ENCODE data around the gene NFU1. TPM values are rescaled to one million over a fixed set of nuclear protein-coding genes. Genes with fewer than 3 reads are reported as not detected.
A peak's percentile ranks its signal among the peaks of the same experiment; 100 is the strongest.
"Not testable (repeated sequence)": the region's sequence is repeated elsewhere in the genome, so short reads cannot be mapped to it uniquely, and the experiment has no call there.

The NFU1 gene
- total and polyA plus RNA-seq, 2 experiments from 2014 or later = 39.9 to 102 TPM

- H3K4me1 Mint-ChIP-seq = peaks cover 42% of the 10 kb centered on the region
- H3K27ac Mint-ChIP-seq = no peak overlapping the region
- 0 out of 2 replicates have a peak, but pooled peaks cover 2% of the 10 kb centered on the region for H3F3A ChIP-seq (replicated peaks; ENCODE audit: low read depth)
- no peaks in the 10 kb centered on the region for H3K27me3 ChIP-seq (ENCODE audit: insufficient read depth)
- no peaks in the 10 kb centered on the region for H3K9me3 Mint-ChIP-seq
- peaks cover 3% of the 10 kb centered on the region for H3K27me3 Mint-ChIP-seq (ENCODE audit: insufficient read depth, low read depth, poor library complexity)
- H2AFZ ChIP-seq = no peak overlapping the region
- 0 out of 2 replicates have a peak, but pooled peaks cover 6% of the 10 kb centered on the region for H3K9me2 ChIP-seq (ENCODE audit: insufficient read depth)
- ATAC-seq (no peak), DNase-seq (ENCODE audit: low spot score) (no peak)
- H3K4me3 ChIP-seq = peak overlapping the region; percentile 9; the same call in 1 of the 2 replicates
- H3K36me3 Mint-ChIP-seq (ENCODE audit: low read depth) = no peaks in the 10 kb centered on the region
- TF ChIP-seq ETS1 (IDR thresholded peaks at IDR 0.05) (no peak), JUNB (IDR thresholded peaks at IDR 0.05; ENCODE audit: unreplicated experiment) (no peak), CREB1 (CRISPR knock-in tag; IDR thresholded peaks at IDR 0.05; ENCODE audit: low read depth) (no peak), CTCF (conservative IDR thresholded peaks at IDR 0.05; ENCODE audit: low read depth in 2 of 2) (no peak), POLR2AphosphoS5 (IDR thresholded peaks at IDR 0.05; ENCODE audit: low read depth) (no peak), REST (IDR thresholded peaks at IDR 0.05; ENCODE audit: unreplicated experiment) (no peak), NANOG (IDR thresholded peaks at IDR 0.05; ENCODE audit: borderline replicate concordance) (no peak), ZNF114 (CRISPR knock-in tag; IDR thresholded peaks at IDR 0.05) (no peak), EZH2phosphoT487 (IDR thresholded peaks at IDR 0.05; ENCODE audit: unreplicated experiment) (no peak)
- no peaks in the 10 kb centered on the region for H3K36me3 ChIP-seq (ENCODE audit: insufficient read depth)
- H4K20me1 ChIP-seq (replicated peaks; ENCODE audit: insufficient read depth) = no peaks in the 10 kb centered on the region
- H3K4me2 ChIP-seq = peak overlapping the region; percentile 33
- no peaks in the 10 kb centered on the region for H3K79me2 ChIP-seq (replicated peaks; ENCODE audit: insufficient read depth)
- H3K27ac ChIP-seq (ENCODE audit: low read depth) = peak overlapping the region; percentile 70; the same call in 1 of the 2 replicates
- H3K4me3 Mint-ChIP-seq = no peak overlapping the region
- peaks cover 46% of the 10 kb centered on the region for H3K4me1 ChIP-seq (ENCODE audit: insufficient read depth)
These were observed 12.7 kb upstream of the NFU1 start for GRCh38 chr2:69449906-69450305.

GRCh38 chr2:69443673-69444072, 6.4 kb upstream of the NFU1 start:
- ATAC-seq; H3K4me3 Mint-ChIP-seq; H3K36me3 ChIP-seq (ENCODE audit: insufficient read depth); H3K27me3 Mint-ChIP-seq (ENCODE audit: insufficient read depth, low read depth, poor library complexity); H2AFZ ChIP-seq; H3K4me3 ChIP-seq; H3K9me3 Mint-ChIP-seq; DNase-seq (ENCODE audit: low spot score); H3K79me2 ChIP-seq (replicated peaks; ENCODE audit: insufficient read depth); H3K4me2 ChIP-seq; H3K36me3 Mint-ChIP-seq (ENCODE audit: low read depth); H3K4me1 Mint-ChIP-seq; H4K20me1 ChIP-seq (replicated peaks; ENCODE audit: insufficient read depth); H3K27ac Mint-ChIP-seq; H3K27ac ChIP-seq (ENCODE audit: low read depth); H3K27me3 ChIP-seq (ENCODE audit: insufficient read depth); H3F3A ChIP-seq (replicated peaks; ENCODE audit: low read depth): not testable (repeated sequence)
- Histone ChIP-seq H3K4me1 (ENCODE audit: insufficient read depth) (peaks cover 16% of the 10 kb centered on the region), H3K9me2 (ENCODE audit: insufficient read depth) (peaks cover 18% of the 10 kb centered on the region)

- H3K4me1 ChIP-seq (ENCODE audit: insufficient read depth) = peaks cover 27% of the 10 kb centered on the region
- not testable (repeated sequence) for H3K4me2 ChIP-seq; H3F3A ChIP-seq (replicated peaks; ENCODE audit: low read depth); H3K27ac ChIP-seq (ENCODE audit: low read depth); H3K9me3 Mint-ChIP-seq; H2AFZ ChIP-seq; ATAC-seq; H3K4me3 ChIP-seq; H4K20me1 ChIP-seq (replicated peaks; ENCODE audit: insufficient read depth); H3K79me2 ChIP-seq (replicated peaks; ENCODE audit: insufficient read depth); H3K27me3 ChIP-seq (ENCODE audit: insufficient read depth); DNase-seq (ENCODE audit: low spot score); H3K27ac Mint-ChIP-seq; H3K36me3 Mint-ChIP-seq (ENCODE audit: low read depth); H3K36me3 ChIP-seq (ENCODE audit: insufficient read depth); H3K4me3 Mint-ChIP-seq
- peaks cover 10% of the 10 kb centered on the region for H3K9me2 ChIP-seq (ENCODE audit: insufficient read depth)
- Mint-ChIP-seq H3K4me1 (peaks cover 30% of the 10 kb centered on the region), H3K27me3 (ENCODE audit: insufficient read depth, low read depth, poor library complexity) (peaks cover 11% of the 10 kb centered on the region)
These were observed 2.3 kb upstream of the NFU1 start for GRCh38 chr2:69439499-69439898.

All from GM23338 (cell line).